Kasumi-1 (cell line): ENCODE measurements around the gene P3H1.
A peak's percentile ranks its signal among the peaks of the same experiment; 100 is the strongest.
"Not testable (repeated sequence)": the region's sequence is repeated elsewhere in the genome, so short reads cannot be mapped to it uniquely, and the experiment has no call there.

ENCODE experiments used
- DNase-seq, 2 experiments: peaks; one replicate each; lab custom pipeline; 2025; lab: John Stamatoyannopoulos, UW

Gene P3H1

GRCh38 chr1:42773420-42773819 lies 6.6 kb upstream of the P3H1 start:
- DNase-seq: no peak

GRCh38 chr1:42769811-42770210 lies 3.0 kb upstream of the P3H1 start:
- no peak for DNase-seq

- no peak for DNase-seq
Measured at GRCh38 chr1:42768172-42768571, 1.3 kb upstream of the P3H1 start.

- peak; percentile 24 to 28 for DNase-seq
Measured at GRCh38 chr1:42767510-42768000, 727 bp upstream of the P3H1 start.

GRCh38 chr1:42765832-42766740 lies 742 bp downstream of the P3H1 start:
- DNase-seq: peak; percentile 47 to 67

- no peak for DNase-seq
Measured at GRCh38 chr1:42765269-42765668, 1.6 kb downstream of the P3H1 start.

GRCh38 chr1:42762269-42762668 lies 4.6 kb downstream of the P3H1 start:
- DNase-seq: no peak

- DNase-seq: no peak
Measured at GRCh38 chr1:42761567-42761966, 5.3 kb downstream of the P3H1 start.

GRCh38 chr1:42759114-42759513 lies 7.7 kb downstream of the P3H1 start:
- peak; percentile 47 to 55 for DNase-seq

GRCh38 chr1:42758641-42759040 lies 8.2 kb downstream of the P3H1 start:
- peak; percentile 37 to 49 for DNase-seq

GRCh38 chr1:42757892-42758275 lies 8.9 kb downstream of the P3H1 start:
- DNase-seq: no peak

- DNase-seq: peak; percentile 74 to 78
Measured at GRCh38 chr1:42756956-42757891, 9.6 kb downstream of the P3H1 start.

GRCh38 chr1:42753070-42753469 lies 13.8 kb downstream of the P3H1 start:
- DNase-seq: no peak

GRCh38 chr1:42752284-42752683 lies 14.5 kb downstream of the P3H1 start:
- DNase-seq: no peak

GRCh38 chr1:42751511-42752070 lies 15.2 kb downstream of the P3H1 start:
- not testable (repeated sequence) for DNase-seq

- DNase-seq: no peak
Measured at GRCh38 chr1:42750041-42750440, 16.8 kb downstream of the P3H1 start.

- DNase-seq: no peak
Measured at GRCh38 chr1:42748461-42749410, 18.1 kb downstream of the P3H1 start.

- no peak for DNase-seq
Measured at GRCh38 chr1:42748021-42748420, 18.8 kb downstream of the P3H1 start.

- peak; percentile 20 to 31 for DNase-seq
Measured at GRCh38 chr1:42747125-42747524, 19.7 kb downstream of the P3H1 start.

- DNase-seq: no peak
Measured at GRCh38 chr1:42746436-42747105, 20.3 kb downstream of the P3H1 start.
